ENCODE measurements around the gene SEPTIN5.

Gene SEPTIN5

GRCh38 chr22:19733755-19734154, 19.5 kb downstream of the SEPTIN5 start:
- no peak for DNase-seq (ENCODE audit: low read depth)

DNA sequence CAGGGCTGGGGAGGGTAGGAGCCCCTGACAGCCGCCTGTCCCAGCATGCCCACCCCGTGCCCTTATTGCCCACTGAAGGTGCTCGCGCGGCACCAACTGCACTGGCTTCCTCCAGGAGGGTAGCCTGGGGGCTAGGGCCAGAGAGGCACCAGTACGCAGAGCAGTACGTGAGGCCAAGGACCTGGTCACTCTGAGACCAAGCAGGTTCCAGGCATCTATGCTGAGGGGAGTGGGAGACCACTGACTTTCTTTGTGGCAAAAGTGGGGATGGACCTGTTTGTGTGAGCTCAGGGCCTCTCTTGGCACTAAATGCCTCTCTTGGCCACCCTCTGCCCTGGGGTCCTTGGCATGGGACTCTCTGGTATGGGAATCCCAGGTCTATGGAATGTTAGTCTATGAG, 19.9 kb downstream of the SEPTIN5 start:
- DNase-seq (ENCODE audit: low read depth) = no peak

GRCh38 chr22:19734837-19735382, 20.6 kb downstream of the SEPTIN5 start:
- no peak for DNase-seq (ENCODE audit: low read depth)

GRCh38 chr22:19735665-19736510, 21.6 kb downstream of the SEPTIN5 start:
- DNase-seq (ENCODE audit: low read depth) = no peak

GRCh38 chr22:19737846-19738663, 23.8 kb downstream of the SEPTIN5 start:
- DNase-seq (ENCODE audit: low read depth) = no peak

DNA sequence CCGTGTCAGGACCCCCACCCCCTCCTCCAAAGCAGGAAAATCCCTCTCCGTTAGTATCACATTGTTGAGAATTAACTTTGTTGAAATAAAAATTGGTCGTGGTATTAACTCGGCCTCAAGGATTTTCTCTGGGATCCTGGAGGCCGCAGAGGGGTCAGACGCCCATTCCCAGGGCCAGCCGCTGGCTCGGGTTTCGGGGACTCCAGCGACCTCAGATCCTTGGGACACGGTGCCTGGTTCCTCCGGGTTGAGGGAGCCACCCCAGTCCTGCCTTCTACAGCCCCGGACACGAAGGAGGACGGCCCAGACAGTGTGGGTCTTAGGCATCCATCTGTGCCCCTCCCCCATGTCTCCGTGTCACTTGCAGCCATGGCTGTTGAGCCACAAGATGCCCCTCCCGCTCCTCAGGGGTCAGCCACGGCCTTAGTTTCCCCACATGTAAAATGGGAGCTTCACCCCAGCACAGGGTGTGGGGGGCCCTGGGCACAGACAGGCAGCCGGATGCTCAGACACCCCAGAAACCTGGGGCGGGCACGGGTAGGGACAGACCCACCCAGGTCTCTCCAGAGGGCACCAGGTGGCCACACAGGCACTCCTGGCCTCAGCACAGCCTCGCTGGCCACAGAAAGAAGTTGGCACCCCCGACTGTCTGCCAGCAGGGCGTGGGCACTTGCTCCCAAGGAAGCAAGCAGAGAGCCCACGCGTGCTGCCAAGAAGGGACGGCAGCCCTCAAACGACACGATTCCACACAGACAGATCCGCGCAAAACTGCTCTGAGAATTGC, 24.6 kb downstream of the SEPTIN5 start:
- no peak for DNase-seq (ENCODE audit: low read depth)

GRCh38 chr22:19739448-19739895, 25.2 kb downstream of the SEPTIN5 start:
- no peak for DNase-seq (ENCODE audit: low read depth)

DNA sequence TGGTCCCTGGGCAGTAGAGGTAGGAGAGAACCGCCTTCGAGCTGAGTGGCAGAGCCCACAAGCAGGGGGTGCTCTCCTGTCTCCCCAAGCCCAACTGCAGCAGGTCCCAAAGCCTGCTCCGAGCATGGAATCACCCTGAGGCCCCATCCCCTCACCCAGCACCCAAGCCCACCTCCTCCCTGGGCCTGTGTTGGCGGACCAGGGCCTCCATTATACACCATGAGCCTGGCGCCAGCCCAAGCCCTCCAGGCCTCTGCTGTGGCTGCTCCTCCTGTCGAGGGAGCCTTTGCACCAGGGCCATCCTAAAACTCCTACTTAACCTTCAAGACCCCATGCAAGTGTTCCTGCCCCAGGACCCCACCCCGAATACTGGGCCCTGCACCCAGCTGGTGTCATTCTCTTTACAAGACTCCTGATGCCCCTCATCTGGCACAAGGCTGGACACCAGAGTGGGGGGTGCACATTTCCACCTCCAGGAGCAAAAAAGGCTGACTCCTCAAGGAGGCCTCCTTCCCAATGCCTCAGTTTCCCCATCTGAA, 25.7 kb downstream of the SEPTIN5 start:
- DNase-seq (ENCODE audit: low read depth) = no peak

DNA sequence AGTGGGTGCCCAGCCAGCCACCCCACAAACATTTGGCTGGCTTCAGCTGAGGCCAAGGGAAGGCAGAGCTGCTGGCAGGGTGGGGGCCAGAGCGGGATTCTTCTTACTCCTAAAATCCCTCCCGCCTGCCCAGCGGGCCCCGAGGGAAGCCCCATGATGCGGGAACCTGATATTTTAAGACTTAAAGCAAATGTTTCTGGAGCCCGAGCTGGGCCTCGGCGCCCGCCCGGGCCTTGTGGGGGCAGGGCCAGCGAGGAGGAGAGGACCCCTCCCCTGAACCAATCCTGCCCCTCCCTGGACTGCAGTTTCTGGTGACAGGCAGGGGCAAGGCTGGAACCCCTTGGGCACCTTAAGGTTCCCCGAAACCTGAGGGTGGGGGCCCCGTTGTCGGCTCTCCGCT, 26.3 kb downstream of the SEPTIN5 start:
- DNase-seq (ENCODE audit: low read depth) = no peak

GRCh38 chr22:19741053-19741452, 26.8 kb downstream of the SEPTIN5 start:
- no peak for DNase-seq (ENCODE audit: low read depth)

DNA sequence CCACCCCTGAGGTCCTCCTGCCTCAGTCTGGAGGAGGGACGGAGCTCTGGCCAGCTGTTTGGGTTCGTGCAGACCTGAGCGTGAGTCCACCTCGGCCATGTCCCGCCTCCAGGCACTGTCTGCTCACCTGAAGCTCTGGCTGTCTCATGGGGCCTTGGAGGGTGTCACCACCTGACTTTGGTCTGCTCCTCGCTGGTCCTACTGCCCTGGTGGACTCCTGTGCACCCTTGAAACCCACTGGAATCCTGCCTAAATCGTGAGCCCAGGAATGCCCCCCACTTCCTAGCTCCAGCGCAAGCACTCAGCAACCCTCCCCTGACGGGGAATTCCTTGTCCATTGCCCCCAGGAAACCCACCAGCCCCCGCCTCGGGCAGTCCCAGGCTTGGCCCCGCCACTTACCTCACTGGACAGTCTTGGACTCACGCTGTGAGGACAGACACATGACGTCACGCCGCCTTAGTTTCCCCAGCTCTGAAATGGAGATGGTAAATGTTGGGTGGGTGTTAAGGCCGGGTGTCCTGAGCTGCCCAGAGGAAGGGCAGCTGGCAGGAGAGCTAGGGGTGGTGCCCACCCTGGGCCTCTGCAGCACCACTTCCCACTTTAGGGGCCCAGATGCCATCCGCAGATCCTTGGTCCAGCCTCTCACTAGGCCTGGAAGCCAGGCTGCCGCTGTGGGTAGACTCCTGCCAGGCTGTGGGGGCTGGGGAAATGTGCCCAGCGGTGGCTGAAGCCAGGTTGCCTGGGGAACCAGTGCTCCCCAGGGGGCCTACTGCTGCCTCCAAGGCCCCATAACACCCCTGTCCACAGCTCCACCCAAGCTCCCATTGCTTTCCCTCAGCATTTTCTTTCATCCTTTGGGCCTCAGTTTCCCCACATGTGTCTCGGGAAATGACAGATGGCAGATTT, 28.1 kb downstream of the SEPTIN5 start:
- DNase-seq (ENCODE audit: low read depth) = no peak

- no peak for DNase-seq (ENCODE audit: low read depth)
Observed at GRCh38 chr22:19743081-19743480, 28.8 kb downstream of the SEPTIN5 start.

DNA sequence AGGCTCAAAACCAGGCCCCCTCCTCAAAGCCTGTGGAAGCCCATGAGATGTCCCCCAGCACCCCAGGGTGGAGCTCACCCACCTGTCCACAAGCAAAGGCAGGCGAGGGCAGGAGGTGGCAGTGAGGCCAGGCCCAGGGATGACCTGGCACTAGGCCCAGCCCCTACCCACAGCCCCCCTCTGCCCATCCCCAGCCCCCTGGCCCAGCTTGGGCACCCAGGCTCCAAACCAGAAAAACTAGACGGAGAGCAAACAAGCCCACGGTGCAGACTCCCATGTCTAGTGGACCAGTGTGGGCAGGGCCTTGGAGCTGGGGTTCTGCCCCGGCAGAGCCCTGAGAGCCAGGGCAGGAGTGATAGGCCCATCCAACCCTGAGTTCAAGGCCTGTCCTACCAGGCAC, 29.3 kb downstream of the SEPTIN5 start:
- no peak for DNase-seq (ENCODE audit: low read depth)

DNA sequence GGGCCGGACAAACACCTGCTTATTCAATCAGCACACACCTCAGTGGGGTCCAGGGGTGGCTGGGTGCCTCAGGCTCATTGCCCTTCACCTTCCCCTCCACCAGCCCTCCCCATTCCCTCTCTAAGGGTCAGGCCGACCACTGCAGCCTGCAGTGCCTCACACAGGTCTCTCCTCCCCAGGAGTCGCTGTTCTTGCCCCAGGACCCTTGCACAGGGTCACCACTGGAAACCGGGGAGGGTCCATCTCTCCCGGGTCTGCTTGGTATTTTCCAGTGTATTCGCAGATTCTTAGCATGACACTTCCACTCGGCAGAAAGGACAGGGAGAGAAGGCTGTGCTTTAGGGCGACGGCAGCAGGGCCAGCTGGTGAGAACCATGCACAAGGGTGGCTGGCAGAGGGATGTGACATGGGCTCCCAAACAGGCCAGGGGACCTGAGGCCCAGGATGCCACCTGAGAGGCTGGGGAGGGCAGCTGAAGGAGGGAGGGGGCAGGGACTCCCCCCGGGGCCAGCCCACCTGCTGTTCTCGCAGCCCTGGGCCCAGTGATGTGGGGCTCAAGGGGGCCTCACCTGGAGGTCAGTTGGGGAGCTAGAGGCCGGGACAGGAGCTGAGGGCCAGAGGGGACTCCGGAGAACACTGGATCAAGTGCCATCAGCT, 30.2 kb downstream of the SEPTIN5 start:
- no peak for DNase-seq (ENCODE audit: low read depth)

- no peak for DNase-seq (ENCODE audit: low read depth)
Observed at GRCh38 chr22:19745155-19746101, 31.1 kb downstream of the SEPTIN5 start.

GRCh38 chr22:19746726-19747125, 32.4 kb downstream of the SEPTIN5 start:
- no peak for DNase-seq (ENCODE audit: low read depth)

- no peak for DNase-seq (ENCODE audit: low read depth)
Observed at GRCh38 chr22:19747551-19747950, 33.2 kb downstream of the SEPTIN5 start.

- no peak for DNase-seq (ENCODE audit: low read depth)
Observed at GRCh38 chr22:19748139-19748538, 33.8 kb downstream of the SEPTIN5 start.
